ENCODE results near the gene MBLAC1. TPM values are rescaled to one million over a fixed set of nuclear protein-coding genes. Genes with fewer than 3 reads are reported as not detected.

MBLAC1 gene, protein sequence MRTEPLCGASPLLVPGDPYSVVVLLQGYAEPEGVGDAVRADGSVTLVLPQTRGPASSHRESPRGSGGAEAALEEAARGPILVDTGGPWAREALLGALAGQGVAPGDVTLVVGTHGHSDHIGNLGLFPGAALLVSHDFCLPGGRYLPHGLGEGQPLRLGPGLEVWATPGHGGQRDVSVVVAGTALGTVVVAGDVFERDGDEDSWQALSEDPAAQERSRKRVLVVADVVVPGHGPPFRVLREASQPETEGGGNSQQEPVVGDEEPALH
- 1 to 10 TPM; 1.1 to 2.5 (median 1.3) TPM for polyA plus RNA-seq (ENCODE audit: insufficient read depth in 1 of 5, insufficient read length in 5 of 5, low replicate concordance in 1 of 5)
- long read RNA-seq, donor 1 = 0 reads
- long read RNA-seq, donor 2, partial matches to known transcripts = 0 of 1 reads
- long read RNA-seq, donor 2, other reads (novel, unspliced or antisense) = 0 of 1 reads
- long read RNA-seq, donor 3, partial matches to known transcripts = 0 of 1 reads
- long read RNA-seq, donor 3, other reads (novel, unspliced or antisense) = 0 of 1 reads
- long read RNA-seq, donor 4, partial matches to known transcripts = 0 of 1 reads
- long read RNA-seq, donor 4, other reads (novel, unspliced or antisense) = 0 of 1 reads
- long read RNA-seq, donor 5, partial matches to known transcripts = 0 of 2 reads
- long read RNA-seq, donor 5, other reads (novel, unspliced or antisense) = 0 of 2 reads
- long read RNA-seq, donor 6, partial matches to known transcripts = 0 of 1 reads
- long read RNA-seq, donor 6, other reads (novel, unspliced or antisense) = 0 of 1 reads
- long read RNA-seq, donor 7, partial matches to known transcripts = 0 of 1 reads
- long read RNA-seq, donor 7, other reads (novel, unspliced or antisense) = 0 of 1 reads
- long read RNA-seq, donor 8 = 0 reads

GRCh38 chr7:100126931-100127865 lies at the start of gene MBLAC1:
Gene MBLAC1, plus strand, starts transcription at chr7:100126967. Its CDS starts 429 bp downstream, at chr7:100127396.
- peak; percentile 93 for DNase-seq

- no peak for DNase-seq
Observed at GRCh38 chr7:100077205-100077604, 49.6 kb upstream of the MBLAC1 start.

DNA sequence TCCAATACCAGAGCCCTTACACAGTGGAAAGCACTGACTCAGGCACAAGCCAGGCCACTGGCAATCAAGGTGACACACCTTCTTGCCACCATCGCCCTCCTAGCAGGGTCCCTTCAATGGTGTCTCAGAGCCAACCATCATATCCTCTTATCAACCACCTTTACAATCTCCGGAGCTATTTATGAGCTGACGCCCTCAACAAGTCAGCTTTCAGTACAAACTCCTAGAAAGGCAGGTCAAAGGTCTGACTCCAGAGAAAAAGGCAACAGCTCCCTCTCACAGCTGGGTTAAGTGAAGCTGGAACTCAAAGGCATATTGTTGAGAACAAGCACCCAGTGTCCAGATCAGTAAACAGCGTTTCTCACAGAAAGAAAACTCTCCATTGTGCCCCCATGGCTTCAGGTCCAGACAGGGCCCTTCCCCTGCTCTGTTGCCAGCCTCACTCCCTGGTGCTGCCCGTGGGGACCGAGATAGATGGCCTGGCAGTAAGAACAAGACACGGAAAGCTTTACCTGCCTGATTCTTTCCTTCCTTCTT lies 47.7 kb upstream of the MBLAC1 start:
- no peak for DNase-seq

GRCh38 chr7:100080907-100081534 lies 45.7 kb upstream of the MBLAC1 start:
- no peak for DNase-seq

DNA sequence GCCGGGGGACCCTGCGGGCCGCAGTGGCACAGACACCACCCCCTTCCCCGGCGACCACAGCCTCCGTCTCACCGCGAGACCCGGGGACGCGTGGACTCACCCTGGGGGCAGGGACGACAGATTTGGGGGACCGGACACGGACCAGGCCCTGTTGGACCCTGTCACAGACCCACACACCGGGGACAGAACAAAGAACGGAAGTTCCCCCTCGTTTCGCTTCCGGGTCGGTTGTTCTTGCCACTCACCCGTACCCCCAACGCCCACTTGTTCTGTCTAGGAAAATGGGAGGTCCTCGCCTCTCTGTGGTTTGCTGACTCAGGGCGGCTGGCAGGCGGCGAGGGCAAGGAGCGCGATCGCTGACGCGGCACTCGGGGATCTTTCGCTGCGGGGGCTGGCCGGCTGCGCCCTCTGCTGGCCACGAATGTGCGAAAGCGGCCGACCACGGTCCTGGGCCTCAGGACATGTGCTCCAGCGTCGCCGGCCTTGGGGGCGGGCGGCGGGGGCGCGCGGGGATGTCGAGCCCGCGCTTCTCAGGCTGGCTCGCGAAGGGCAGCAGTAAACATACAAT lies 45.1 kb upstream of the MBLAC1 start, which contains the start of gene ZNF3:
Gene ZNF3 (minus strand): TSS at position 189 of the 568 bp plus-strand sequence. CDS start 4,366 bp downstream, outside the sequence.
- DNase-seq = peak; percentile 98 to 99

DNA sequence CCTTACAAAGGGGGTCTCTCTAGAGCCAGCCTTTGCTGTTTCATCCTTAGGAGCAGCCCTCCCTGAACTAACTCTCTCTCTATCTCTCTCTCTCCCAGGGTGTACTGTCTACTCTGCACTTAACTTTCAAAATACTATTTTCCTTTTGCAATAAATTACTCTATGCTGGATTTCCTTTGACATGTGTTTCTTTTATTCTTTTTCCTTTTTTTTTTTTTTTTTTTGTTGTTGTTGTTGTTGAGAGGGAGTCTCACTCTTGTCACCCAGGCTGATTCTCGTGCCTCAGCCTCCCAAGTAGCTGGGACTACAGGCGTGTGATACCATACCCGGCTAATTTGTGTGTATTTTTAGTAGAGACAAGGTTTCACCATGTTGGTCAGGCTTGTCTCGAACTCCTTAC lies 43.8 kb upstream of the MBLAC1 start:
- DNase-seq = no peak

GRCh38 chr7:100085515-100085914 lies 41.3 kb upstream of the MBLAC1 start:
- no peak for DNase-seq

GRCh38 chr7:100087055-100087750 lies 39.6 kb upstream of the MBLAC1 start:
- DNase-seq = no peak

- no peak for DNase-seq
Observed at GRCh38 chr7:100088095-100088620, 38.6 kb upstream of the MBLAC1 start.

GRCh38 chr7:100088621-100089457 lies 37.9 kb upstream of the MBLAC1 start, which contains the start of gene COPS6:
Gene COPS6, plus strand, starts transcription at chr7:100088969. Its CDS starts 22 bp downstream, at chr7:100088991.
- DNase-seq = peak; percentile 68 to 77

DNA sequence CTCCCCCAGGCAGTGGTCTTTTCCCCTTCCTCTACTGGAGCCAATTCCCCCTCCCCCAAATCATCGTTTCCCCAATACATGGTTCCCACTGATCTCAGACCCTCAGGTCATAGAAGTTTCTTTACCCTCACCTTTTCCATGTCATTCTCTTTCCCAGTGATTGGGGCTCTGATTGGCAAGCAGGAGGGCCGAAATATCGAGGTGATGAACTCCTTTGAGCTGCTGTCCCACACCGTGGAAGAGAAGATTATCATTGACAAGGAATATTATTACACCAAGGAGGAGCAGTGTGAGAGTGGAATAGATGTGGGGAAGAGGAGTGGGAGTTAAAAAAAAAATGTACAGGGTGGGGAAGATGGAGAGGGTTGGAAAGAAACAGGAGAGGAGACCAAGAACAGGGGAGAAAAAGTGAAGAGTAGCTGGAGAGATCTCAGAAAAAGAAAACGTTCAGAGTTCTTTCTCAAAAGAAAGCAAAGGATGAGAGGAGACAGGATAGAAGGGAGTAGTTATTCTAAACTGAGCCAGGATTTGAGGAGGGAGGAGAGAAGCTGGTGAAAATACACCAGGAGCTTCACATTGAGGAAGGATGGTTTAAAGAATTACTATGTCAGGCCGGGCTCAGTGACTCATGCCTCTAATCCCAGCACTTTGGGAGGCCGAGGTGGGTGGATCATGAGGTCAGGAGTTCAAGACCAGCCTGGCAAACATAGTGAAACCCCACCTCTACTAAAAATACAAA lies 37.1 kb upstream of the MBLAC1 start:
- no peak for DNase-seq

DNA sequence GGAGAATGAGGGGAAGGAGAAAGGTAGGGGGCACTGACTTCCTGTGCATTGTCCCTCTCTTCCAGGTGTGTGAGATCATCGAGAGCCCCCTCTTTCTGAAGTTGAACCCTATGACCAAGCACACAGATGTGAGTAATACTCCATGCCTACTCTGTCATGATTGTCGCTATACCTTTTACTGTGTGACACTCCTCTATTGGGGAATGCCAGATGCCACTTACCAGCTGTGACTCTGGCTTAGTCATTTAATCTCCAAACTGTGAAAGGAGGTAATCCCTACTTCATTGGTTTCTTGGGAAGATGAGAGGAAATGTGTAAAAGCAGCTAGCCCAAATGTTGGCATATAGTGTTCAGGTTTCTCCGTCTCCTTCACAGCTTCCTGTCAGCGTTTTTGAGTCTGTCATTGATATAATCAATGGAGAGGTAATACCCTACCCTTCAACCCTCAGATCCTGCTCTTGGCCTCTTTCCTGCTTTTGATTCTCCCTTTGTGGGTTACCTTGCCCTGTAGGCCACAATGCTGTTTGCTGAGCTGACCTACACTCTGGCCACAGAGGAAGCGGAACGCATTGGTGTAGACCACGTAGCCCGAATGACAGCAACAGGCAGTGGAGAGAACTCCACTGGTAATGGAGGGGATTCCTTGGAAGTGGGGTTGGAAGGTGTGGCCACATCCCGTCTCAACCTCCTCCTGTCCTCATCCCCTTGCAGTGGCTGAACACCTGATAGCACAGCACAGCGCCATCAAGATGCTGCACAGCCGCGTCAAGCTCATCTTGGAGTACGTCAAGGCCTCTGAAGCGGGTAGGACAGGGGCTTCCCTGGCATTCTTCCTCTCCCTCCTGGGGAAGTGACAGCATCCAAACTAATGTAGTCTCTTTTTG lies 36.0 kb upstream of the MBLAC1 start:
- no peak for DNase-seq

DNA sequence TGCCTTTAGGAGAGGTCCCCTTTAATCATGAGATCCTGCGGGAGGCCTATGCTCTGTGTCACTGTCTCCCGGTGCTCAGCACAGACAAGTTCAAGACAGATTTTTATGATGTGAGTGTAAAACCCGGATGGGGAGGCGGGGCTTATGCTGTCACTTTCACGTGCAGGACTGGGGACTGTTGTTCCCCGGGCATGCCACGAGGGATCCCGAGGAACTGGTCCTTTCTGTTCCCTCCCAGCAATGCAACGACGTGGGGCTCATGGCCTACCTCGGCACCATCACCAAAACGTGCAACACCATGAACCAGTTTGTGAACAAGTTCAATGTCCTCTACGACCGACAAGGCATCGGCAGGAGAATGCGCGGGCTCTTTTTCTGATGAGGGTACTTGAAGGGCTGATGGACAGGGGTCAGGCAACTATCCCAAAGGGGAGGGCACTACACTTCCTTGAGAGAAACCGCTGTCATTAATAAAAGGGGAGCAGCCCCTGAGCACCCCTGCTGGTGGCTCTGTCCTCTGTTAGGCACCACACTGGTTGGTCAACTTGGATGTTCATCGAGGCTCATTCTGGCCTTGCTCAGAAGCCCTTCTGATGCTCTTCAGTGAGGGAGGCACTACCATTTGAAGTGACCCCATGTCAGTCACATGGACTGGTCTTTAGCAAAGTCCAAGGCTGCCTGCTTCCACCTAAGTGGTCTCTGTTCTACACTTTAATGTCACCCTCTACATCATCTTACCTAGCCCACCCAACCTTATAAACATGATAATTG lies 35.2 kb upstream of the MBLAC1 start:
- no peak for DNase-seq

GRCh38 chr7:100093054-100093453 lies 33.7 kb upstream of the MBLAC1 start:
- no peak for DNase-seq

GRCh38 chr7:100093498-100093897 lies 33.3 kb upstream of the MBLAC1 start:
- no peak for DNase-seq
